HG02973 (cell line): ENCODE results near the gene EBF3.

Experiments
- ATAC-seq: cut with Tn5 transposase; IDR thresholded peaks from one replicate; pipeline ENCODE4 v1.9.1; 2021; ENCODE audit warnings: moderate library complexity; ENCODE audit not compliant: unreplicated experiment

Gene EBF3

DNA sequence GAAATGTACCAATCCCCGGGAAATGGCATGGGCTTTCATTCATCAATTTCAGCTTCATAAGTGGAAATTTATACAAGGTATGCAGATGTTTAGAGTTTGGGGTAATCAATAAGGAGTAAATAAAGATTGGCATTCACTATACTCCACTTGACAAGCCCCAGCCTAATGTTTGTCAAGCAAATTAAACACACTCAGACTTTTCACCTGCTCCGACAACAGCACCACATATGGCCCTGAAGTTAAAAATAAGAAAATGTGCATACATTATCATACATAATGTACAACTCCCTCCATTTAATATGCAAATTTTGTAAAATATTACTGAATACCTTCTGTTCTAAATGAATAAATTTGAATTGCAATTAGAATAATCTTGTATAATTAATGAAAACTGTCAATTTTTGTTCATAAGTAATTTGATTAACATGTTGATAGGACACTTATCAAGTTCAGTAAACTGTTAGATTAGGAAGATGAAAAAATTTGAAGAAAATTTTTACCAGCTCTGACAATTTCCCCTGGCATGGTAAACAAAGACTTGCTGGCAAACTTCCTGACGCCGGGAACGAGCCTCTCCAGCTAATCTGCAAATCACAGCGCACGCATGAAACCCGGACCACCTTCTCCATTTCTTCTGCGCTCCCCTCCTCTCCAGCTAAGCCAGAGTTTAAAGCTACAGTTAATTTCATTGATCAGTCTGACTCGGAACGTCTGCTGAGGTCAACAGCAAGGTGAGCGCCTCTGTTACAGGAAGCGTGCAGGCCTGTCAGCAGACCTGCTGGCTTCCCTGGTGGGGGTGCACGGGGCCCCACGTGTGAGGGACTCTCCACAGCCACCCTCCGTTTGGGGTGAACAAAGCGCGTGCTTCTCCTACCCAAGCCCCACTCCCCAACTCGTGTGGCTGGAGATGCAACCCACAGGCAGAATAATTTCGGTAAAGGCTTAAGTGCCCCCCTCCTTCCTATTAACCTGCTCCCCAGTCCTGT, 70.7 kb downstream of the EBF3 start:
- ATAC-seq, result no peak

DNA sequence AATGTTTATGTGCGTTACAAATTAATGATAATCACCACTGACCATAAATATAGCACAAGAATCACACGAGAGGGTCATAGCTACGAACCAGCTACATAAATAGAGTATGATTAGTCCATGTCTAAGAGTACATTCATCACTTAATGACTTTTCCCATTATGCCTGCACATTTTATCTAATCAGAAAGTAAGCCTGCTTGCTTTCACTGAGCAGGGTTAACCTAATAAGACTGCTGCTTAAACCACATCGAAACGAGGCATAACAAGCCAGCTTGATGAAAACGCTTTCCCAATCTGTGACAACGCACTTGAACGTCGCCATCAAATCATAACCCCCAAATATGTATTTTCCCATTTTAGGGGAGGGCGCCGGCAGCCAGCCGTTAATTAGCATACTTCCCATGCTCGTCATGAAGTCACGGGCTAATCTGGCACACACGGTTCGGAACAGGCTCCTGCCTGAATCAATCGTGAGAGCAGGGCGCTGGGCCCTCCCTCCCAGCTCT, 71.5 kb downstream of the EBF3 start:
- no peak for ATAC-seq

- ATAC-seq, result no peak
Measured at GRCh38 chr10:129891806-129892205, 72.3 kb downstream of the EBF3 start.

- ATAC-seq, result no peak
Measured at GRCh38 chr10:129890170-129890569, 73.9 kb downstream of the EBF3 start.

GRCh38 chr10:129888784-129889616, 75.1 kb downstream of the EBF3 start:
- peak; percentile 66 for ATAC-seq

GRCh38 chr10:129887986-129888783, 75.9 kb downstream of the EBF3 start:
- no peak for ATAC-seq

DNA sequence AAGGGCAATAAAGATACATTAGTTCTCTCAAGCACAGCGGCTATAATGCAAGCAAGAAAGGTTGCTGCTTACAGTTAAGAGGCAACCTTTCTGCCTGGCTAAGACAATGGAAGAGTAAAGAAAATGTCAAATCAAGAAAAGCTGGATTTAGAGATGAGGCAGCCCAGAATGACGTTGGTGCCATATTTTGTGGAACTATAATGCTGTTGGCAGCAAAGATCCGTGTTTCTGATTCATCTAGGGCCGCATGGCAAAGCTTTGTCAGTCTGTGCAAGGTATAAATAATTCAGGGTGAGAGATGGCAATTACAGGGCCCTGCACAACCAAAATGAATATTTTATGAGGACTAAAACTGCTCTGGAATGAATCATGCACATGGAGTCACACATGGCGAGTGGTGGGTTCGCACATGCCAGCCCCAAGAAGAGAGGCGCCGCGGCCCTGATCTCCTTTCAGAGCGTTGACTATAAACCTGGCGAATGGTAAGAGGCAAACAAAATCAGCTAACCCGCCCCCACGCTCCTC, 76.6 kb downstream of the EBF3 start:
- ATAC-seq, result no peak

GRCh38 chr10:129886263-129886662, 77.8 kb downstream of the EBF3 start:
- no peak for ATAC-seq

DNA sequence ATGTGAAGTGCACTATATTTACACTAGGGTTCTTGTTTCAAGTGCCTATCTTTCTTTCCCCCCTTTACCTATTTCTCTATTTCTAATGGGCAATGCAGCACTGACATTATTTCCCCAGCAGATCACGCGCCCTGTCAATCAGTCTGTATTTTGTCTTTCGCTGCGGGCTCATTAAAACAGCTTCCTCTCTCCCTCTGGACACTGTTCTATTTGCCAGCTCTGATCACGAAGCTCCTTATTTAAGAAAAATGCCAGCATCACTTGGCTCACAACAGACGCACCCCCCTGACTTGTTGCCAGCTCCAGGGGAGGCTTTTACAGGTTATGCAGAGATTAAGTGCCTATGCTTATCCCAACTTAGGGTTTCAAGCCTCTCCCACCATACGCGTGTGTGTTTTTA, 78.5 kb downstream of the EBF3 start:
- no peak for ATAC-seq

DNA sequence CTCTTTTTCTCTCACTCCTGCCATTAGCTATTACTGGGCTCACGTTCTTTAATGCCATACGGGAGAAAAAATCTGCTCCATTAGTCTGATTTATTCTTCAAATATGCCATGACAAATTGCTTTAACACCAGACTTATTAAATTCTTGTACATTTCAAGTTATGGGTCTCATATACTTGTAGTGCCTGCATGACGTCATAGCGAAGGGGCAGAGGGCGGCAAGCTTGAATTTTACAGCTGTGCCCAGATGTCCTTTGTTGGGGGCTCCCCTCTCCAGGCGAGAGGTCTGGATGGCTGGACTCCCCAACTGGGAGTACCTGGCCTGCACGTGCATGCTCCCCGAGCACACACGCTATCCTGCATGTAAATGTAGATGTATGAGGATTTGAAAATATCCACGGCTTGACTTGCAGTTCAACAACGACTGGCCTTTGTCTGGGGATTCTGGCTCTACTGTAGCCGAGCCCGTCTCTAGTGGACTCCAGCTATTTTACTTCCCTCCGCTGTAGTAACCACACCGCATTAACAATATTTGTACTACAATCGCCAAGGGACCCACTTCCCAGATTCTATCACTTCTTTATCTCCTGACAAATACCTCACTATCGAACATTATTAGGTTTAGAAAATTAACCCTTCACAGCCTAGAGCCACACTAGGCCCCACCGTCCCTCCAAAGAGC, 79.5 kb downstream of the EBF3 start:
- ATAC-seq, result no peak

DNA sequence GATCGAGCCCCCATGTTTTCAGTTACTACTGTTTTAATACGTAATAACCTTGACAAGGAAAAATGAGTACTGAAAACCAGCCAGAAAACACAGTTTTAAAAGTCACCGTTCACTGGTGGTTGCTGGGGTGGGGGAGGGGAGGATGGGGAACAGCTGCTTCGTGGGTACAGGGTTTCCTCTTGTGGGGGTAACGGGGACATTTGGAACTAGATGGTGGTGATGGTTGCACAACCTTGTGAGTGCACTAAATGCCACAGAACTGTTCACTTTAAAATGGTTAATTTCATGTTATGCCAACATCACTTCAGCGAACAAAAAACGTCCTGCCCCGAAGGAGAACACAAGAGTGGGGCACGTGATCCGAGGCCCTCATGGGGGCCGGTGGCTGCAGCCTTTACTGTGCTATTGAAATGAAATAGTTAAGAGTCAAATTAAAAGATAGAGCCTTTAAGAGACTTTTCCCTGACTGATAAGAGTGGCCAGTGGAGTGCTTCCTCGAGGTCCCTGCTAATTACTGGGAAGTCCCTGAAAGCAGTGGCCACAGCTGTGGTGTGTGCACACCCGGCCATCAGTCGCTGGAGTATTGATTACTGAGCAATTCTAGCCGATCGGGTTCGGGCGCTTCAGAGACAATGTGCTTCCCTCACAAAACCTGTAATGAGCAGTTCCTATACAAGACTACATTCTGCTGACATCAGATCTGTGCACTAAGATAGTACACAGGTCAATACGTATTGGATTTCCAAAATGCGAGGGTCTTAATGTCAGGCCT, 80.3 kb downstream of the EBF3 start:
- no peak for ATAC-seq

DNA sequence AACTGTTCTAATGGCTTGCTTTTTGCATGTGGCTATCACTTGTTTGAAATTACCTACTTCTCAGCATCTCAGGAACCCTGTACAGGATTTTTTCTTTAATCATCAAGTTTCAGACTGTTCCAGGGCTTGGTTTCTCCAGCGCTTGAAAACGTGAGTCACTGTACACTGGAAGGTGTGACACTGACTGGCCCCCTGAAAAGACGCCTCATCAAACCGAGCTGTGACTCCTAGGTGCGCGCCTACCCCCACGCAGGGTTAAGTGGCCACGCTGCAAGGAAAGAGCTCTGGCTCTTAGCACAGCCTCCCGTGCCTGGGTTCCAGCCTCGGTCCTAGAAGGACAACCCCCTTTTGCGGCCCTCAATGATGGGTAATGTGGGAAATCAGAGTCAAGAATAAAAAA, 81.0 kb downstream of the EBF3 start:
- no peak for ATAC-seq

DNA sequence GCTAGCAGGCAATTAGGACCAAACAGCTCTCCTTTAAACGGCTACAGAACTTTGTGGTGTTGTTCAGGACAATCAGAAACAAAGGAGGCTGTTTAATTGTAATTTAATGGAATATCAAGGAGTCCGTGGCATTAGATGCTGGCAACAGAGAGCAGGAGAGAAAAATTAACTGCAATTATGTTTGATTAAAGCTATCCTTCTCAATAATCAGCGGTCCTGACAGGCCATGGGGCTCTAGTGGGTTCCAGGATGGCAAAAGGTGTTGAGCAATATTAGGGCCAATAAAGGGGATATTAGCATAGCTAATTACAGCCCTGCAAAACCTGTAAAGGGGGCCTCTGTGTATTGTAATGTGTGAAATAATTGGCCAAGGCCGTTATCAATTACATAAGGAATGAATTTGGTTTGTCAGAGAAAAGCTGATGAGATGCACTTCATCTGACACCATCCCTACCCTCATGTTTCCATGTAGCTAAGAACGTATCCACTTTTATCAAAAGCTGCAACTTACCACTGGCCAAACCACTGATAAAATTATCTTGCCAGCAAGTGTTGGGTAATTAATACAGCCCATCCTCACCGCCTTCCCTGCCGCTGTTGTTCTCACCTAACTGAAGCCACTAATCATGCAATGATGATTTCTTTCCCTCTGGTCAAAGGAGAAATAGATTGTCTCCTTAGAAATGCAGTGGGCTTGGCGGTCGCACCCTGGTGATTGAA, 81.6 kb downstream of the EBF3 start:
- ATAC-seq, result no peak

DNA sequence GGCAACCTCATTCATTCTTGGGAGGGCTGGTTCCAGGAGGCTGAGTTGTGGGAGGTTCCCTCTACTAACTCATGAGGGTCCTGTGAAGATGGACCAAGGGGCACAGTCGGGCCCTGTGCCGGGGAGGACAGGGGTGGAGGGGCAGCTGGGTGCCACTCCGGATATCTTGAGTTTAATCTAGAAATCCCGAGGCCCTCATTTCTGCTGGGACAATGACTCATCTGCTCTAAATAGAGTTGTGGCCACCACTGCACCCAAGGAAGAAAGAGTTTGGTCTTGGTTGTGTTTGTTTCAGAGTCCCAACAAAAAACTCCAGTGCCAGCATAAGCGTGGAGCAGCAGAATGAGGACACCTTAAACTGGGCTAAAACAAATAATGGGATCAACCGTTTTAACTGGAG, 82.4 kb downstream of the EBF3 start:
- no peak for ATAC-seq

- ATAC-seq, result no peak
Measured at GRCh38 chr10:129880191-129880870, 83.7 kb downstream of the EBF3 start.

DNA sequence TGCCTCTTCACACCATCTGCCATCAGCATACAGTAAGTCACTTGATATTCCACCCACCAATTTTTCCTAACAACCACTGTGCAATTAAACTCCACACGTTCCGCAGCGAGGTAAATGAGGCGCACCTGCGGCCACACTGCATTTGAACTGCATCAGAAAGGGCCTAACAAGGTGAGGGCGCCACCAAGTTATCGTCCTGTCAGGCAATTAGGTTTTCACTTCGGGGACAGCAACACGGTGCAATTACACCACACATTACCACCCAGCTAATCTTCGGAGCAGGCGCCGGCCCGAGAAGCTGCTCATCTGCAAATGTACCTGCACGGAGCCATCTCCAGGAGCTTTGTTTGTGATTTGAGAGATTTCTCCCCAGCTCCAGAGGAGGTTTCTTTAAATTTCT, 84.4 kb downstream of the EBF3 start:
- ATAC-seq, result no peak

GRCh38 chr10:129878835-129879234, 85.2 kb downstream of the EBF3 start:
- no peak for ATAC-seq

DNA sequence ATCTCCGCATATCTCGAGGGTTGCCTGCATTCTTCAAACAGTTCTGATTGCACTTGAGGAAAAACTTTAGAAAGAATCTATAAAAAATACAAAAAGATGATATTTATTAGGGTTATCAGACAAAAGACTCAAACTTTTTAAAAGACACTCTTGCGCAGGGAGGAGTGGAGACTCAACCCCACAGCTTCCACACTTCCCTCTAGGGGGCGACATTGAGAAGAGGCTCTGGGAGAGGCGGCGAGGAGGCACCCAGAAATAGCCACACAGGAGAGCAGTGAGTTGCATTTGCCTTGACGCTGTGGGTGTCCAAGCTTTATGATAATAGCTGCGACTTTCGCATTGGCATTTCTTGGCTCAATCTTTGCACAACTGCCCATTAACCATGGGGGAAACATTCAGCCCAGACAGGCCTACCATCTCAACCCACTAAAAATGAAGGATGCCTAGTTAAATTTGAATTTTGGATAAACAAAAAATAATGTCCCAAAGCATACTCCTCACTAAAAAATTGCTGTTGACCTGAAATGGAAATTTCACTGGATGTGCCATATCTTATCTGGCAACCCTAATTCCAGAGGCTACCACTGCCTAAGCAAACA, 86.2 kb downstream of the EBF3 start:
- no peak for ATAC-seq
